NCI-H2081 (cell line): ENCODE measurements around the gene LZTFL1.

Experiments used
- DNase-seq, 2 experiments: peaks; one replicate each; lab custom pipeline; 2025; lab: John Stamatoyannopoulos, UW

LZTFL1 gene

DNA sequence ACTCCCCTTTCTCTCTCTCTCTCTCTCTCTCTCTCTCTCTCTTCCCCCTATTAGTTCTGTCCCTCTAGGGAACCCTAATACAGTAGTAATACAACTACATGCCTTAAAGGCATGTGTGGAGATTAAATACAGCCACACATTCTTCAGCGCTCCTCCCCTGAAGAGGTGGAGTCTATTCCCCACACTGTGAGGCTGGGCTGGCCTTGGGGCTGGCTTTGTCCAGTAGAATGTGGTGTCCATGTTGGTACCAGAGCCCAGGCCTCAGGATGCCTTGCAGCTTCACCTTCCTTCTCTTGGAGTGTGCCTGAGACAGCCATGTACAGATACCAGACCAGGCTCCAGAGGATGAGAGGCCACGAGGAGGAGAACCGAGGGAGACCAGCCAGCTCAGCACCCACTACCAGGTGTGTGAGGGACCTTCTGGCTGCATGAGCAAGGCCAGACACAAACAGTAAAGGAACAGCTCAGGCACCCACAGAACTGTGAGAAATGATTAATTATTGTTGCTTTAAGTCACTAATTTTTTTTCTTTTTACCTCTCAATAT lies 56.2 kb downstream of the LZTFL1 start:
- no peak for DNase-seq

DNA sequence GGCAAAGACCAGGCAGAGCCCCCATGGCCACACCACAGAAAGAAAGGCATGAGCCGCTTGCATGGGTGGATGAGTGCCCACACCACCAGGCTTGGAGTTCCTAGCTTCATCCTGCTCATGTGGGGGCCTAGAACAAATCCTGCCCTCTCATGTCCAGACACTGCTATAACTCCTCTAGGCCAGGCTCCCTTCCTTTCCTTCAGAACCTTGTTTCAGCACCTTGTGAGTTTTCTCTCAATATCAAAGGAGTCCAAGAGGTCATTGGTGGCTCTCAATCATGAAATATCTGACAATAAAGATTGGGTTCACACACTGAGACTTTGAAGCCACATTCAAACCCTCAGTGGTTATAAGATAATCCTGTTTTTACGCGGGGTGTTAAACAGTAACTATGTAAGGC lies 58.3 kb downstream of the LZTFL1 start:
- no peak for DNase-seq

DNA sequence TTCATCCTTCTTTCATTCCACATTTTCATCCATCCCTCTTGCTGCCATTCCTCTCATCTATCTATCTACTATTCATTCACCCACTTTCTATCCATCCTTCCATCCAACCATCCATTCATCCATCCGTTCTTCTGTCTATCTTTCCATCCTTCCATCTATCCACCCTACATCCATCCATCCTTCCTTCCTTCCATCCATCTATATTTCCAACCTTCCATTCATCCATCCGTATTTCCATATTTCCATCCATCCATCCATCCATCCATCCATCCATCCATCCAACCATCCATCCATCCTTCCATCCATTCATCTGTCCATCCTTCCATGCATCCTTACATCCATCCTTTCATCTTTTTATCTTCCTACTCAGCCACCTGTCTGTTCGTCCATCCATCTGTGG lies 59.5 kb downstream of the LZTFL1 start:
- no peak for DNase-seq

DNA sequence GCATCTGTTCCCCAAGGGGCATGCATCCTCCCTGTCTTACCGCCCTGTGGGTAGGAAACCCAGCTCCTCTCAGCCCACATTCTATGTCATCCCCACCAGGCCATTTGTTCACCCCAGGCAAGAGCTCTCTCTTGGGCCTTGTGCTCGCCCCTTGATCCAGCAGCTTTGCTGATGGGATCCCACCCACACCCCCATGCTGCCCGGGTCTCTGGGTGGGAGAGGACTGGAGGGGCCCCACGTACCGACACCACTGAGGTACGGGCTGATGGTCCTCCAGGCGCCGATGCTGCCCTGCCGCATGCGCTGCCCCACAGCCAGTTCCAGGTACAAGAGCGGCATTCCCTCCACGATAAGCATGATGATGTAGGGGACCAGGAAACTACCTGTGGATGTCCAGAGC lies 60.1 kb downstream of the LZTFL1 start:
- no peak for DNase-seq

DNA sequence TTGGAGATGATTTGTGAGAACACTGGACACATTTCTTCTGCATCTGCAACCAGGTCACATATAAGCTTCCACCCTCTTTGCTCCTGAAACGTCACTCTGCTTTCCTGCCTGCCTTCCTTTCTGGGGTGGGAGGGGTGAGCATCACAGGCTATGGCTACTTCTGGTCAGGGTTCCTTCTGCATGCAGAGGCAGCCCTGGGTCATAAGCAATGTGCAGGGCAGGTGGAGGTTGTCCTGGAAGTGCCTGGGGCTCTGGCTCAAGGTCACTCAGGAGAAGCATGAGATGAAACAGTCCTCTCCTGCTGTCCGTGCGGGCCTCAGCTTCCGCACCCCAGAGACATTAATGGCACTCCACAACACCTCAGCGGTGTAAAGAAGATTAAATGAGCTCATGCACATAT lies 60.6 kb downstream of the LZTFL1 start:
- DNase-seq: no peak

DNA sequence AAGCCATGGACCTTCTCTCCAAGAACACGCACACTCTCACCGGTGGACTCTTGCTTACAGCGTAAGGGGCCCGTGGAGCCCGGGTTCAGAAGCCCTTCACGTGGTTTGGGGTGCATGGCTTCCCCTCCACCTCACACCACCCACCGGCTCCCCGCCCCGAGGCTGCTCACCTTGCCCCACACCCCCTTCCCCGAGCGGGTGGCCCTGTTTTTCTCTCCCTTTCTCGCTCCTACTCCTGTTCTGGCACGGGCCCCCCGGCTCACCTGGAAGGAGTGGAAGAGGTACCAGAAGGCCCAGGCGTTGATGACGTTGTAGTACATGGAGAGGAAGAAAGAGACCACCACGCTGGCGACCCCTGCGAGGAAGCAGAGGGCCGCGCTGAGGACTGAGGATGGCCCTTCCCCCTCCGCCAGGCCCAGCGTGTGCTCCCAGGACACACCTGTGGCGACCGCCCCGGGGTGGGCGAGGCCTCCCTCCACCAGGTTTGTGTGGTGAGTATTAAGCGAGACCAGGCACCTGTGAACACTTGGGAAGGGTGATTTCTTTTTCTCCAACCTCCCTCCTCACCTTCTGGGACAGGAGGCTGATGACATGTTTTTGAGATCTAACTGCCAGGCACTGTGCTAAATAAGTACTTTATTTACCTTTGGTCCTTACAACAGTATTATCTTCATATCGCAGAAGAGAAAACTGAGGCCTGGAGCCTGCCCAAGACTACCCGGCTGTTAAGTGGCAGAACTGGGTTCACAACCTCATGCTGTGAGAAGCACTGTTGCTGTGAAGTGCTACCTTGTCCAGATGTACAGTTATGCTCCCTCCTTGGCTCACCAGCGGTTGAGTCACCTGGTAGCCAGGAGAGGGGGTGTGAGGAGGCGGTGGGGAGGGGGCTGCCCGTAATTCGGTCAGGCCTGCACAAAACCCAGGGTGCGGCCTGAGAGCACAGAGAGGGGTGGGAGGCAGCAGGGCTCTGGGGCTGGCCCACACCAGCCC lies 61.9 kb downstream of the LZTFL1 start:
- DNase-seq: no peak

DNA sequence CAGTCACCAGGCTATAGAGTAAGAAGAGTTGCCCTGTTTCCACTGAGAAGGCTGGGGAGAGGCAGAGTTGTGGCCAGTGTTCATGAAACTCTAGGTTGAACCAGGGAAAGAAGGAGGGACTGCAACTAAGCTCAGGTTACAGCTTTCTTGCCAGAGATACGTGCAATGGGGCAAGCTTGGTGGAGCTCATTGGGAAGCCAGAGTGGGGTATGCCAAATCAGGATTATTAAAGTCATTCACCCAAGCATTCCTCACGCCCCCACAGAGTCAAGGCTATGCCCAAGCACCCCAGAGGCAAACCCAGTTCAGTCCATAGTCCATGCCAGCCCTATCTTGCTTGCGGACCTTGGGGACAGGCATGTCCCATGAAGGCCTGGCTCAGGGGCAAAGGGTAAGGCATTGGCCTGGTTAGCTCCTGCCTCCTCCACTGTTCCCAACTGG lies 63.1 kb downstream of the LZTFL1 start:
- no peak for DNase-seq

DNA sequence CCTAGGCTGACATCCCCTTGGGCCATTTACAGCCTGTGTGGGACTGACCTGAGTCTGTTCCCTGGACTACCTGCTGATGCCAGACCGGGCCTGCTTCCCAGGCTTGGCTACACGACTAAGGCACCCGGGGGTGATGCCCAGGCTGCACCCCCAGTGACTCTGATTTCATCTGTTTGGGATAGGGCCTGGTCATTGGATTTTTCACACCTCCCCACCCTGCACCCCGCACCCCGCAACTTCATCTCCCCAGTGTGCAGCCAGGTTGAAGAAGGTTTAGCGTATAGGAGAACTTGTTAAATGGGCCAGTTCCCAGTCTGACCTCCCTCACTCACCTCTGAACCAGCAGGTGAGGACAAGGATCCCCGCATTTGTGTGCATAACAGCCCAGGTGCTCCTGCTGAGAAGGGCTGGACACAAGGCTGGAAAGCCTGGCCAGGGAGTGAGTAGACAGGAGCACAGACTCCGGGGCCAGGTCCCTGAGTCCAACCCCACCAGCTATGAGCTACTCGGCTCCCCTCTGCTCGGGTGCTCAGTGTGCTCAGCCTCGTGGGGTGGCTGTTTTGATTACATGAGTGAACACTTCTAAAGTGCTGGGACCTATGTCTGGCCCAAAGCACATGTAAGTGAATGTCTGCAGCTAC lies 64.1 kb downstream of the LZTFL1 start:
- no peak for DNase-seq

DNA sequence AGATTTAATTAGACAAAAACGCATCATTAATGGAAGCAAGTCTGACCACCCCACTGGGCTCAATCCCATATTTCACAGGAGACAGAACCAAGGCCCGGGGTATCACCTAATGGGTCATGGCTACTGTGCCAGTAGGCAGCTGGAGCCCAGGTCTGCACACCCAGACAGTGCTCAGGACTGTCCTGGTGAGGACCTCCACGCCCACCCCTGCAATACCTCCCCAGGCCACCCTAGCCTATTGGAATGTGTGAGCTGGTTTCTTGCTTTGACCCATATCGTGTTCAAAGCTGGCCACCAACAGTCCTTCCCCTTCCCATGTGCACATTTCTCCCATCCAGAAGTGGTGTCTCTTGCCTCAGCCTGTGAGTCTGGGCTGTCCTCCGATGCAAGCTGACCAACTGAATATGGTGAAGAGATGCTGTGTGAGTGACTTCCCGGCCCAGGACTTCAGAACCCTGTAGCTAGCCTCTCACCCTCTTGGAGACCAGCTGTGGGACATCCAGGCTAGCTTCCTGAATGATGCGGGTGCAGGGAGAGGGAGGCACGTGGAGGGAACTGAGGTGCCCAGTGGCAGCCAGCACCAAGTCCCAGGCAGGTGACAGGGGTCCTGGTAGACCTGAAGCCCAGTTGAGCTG lies 64.7 kb downstream of the LZTFL1 start:
- no peak for DNase-seq

DNA sequence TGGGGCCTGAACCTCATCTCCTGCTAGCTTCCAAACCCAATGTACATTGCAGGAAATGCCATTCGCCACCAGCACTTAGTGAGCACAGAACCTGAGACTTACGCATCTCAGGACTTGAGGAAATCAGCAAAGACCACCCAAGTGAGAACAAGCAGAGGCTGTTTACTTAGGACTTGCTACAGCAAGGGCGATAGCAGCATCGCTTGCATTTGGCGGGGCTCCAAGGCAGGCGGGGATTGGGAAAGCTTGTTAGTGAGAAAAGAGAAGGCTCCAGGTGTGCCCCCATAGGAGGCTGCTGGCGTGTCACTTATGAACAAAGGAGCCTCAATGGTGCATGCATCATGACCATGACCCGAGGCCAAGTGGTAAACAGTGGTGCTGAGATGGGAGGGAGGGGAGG lies 65.3 kb downstream of the LZTFL1 start:
- peak; percentile 65 to 81 for DNase-seq

DNA sequence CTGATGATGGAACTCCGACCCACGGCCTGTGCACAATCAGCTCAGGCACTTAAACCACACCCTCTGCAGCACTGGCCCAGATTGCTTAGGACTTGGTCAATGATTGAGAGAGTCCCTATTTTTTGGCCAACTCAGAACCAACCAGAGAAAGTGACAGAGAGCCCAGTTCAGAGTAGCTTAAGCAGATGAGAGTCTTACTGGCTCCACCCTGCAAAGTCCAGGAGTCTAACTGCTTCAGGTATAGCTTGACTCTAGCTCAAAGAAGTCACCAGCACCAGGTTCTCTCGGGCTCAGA lies 65.7 kb downstream of the LZTFL1 start:
- DNase-seq: no peak

DNA sequence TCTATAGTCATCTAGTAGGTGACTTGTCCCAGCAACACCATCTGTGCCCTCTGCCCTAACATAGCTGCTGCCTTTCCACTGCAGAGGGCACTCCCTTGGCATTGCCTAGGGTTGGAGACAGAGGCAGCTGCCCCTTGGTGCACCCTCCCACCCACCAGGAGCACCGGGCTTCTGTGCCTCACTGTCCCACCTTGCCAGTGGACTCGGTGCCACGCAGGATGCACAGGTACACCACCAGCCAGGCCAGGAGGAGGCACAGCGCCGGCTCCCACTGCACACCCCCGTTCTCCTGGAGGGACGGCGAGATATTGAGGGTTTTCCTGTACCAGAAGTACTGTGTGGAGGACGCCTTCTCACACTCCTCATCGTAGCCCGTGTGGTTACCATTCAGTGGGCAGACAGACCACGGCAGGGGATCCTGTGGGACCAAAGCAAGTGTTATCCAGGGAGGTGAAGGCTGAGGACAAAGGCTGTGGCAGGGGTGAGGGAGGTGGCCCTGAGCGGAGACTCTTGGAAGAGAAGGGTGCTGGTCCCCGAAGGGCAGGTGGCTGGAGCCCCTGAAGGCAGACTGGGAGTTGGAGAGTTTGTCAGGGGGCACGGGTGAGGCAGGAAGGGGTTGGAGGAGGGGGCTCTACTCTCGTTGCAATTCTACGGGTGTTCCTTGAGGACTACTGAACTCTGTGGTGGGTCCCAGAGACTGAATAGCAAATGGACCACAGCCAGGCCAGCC lies 66.2 kb downstream of the LZTFL1 start:
- no peak for DNase-seq

DNA sequence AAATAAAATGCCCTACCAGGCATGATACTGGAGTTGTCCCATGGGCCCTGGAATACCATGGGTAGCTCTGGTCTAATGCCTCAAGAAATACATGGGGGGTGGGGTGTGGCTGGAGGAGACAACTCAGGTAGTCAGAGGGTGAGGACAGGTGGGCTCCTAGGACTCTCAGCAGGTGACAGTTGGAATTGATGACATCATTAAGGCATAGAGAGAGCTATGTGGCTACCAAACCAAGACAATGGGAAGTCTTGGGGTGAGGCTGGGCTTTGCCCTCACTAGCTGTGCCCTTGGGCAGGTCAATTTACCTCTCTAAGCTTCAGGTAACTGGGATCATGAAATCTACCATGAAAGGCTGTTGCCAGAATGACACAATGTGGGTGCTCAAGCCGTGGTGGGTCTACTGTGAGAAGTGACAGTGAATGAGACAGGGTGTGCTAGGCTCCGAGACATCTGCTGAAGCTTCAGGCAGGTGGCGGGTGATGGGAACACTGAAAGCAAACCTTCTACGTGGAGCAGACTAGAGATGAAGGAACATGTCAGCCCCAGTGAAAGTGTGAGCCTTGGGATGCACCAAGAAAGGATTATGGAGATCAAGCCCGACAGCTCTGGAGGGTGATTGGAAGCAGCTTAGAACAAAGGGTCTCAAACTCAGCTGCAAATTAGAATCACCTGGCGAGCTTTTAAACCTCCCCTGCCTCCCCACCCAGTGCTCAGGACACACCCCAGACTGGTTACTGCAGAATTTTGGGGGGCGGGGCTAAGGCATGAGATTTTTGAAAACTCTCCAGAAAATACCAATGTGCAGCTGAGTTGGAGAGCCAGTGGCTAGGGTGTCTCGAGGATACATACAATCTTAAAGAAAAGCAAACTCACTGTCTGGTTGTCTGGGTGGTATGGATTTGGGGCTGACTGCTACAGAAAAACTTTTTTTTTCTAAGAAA lies 67.1 kb downstream of the LZTFL1 start:
- DNase-seq: no peak

DNA sequence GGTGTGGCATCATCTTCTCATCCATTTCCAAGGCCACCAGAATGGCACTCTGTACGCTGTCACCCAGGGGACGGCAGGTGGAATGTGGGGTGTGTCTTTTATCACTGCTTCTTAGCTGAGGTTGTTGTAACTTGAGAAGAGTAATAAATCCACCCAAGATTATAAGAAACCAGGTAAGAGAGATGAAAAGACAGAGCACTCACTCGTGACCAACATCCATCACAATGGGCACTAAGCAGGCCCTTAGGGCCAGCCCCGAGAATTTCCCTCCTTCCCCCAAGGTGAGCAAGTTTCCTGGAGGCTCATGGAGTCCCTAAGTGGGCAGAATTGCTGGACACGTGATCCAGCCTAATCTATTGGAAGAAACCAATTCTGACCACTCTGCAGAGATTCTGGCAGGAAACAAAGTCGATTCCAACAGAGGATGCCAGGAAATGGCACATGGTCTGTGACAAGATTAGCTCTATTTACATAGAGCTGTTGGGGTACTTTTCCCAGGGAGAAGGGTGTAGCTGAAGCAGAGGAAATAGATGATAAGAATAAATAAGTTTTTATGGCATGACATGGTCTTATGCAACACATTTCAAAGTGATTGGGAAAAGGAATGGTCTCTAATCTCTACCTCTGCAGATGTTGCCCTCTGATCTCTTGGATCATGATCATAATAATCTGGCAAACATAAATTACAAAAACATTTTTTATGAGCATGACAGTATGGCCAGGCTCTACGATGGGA lies 68.0 kb downstream of the LZTFL1 start:
- DNase-seq: no peak
